G401 (cell line): Measurements from ENCODE around the gene RNF150. TPM values are rescaled to one million over a fixed set of nuclear protein-coding genes. Genes with fewer than 3 reads are reported as not detected.
"Not testable (repeated sequence)": the region's sequence is repeated elsewhere in the genome, so short reads cannot be mapped to it uniquely, and the experiment has no call there.

Source experiments
- DNase-seq: peaks from one replicate; pipeline ENCODE4 v3.0.0-alpha.2; 2015; ENCODE audit warnings: low spot score
- in situ Hi-C: cut with HindIII; loops from 2 replicates; pipeline ENCODE4 v1.10.0; 2016; ENCODE audit warnings: low sequenced_read_pairs, mixed read lengths
- total RNA-seq: library from RNA; depleted of rRNA; stranded (reverse); fragments of >200 nt; shearing (Covaris generic); gene quantifications from 2 replicates; pipeline ENCODE4 v1.2.3, GENCODE V29; 2014; rRNA removed

The RNF150 gene
- 0.18 and 0.85 TPM in 2 replicates for total RNA-seq

- in situ Hi-C loops, result no loop called here
- DNase-seq, result peak; percentile 97
Measured at GRCh38 chr4:141133146-141133998, at the start of gene RNF150. Gene RNF150 (minus strand): TSS chr4:141133469.

- in situ Hi-C loops, result no loop called here
- DNase-seq, result no peak
Measured at GRCh38 chr4:141180991-141181761, 47.9 kb upstream of the RNF150 start.

- DNase-seq, result no peak
- in situ Hi-C loops, result no loop called here
Measured at GRCh38 chr4:141179474-141180373, 46.5 kb upstream of the RNF150 start.

- in situ Hi-C loops, result no loop called here
- no peak for DNase-seq
Measured at GRCh38 chr4:141177171-141177570, 43.9 kb upstream of the RNF150 start.

GRCh38 chr4:141174457-141174856 lies 41.2 kb upstream of the RNF150 start:
- DNase-seq, result no peak
- in situ Hi-C loops, result no loop called here

- in situ Hi-C loops, result no loop called here
- no peak for DNase-seq
Measured at GRCh38 chr4:141170671-141171070, 37.4 kb upstream of the RNF150 start.

GRCh38 chr4:141169391-141169790 lies 36.1 kb upstream of the RNF150 start:
- in situ Hi-C loops, result no loop called here
- no peak for DNase-seq

- DNase-seq, in situ Hi-C loops: not testable (repeated sequence)
Measured at GRCh38 chr4:141165001-141165400, 31.7 kb upstream of the RNF150 start.

GRCh38 chr4:141159027-141159426 lies 25.8 kb upstream of the RNF150 start:
- DNase-seq, result no peak
- in situ Hi-C loops, result no loop called here

GRCh38 chr4:141158219-141158618 lies 24.9 kb upstream of the RNF150 start:
- in situ Hi-C loops, result no loop called here
- peak; percentile 67 for DNase-seq

- no peak for DNase-seq
- in situ Hi-C loops, result no loop called here
Measured at GRCh38 chr4:141155586-141155985, 22.3 kb upstream of the RNF150 start.

- no peak for DNase-seq
- in situ Hi-C loops, result no loop called here
Measured at GRCh38 chr4:141154725-141155124, 21.5 kb upstream of the RNF150 start.

GRCh38 chr4:141153751-141154510 lies 20.7 kb upstream of the RNF150 start:
- DNase-seq, result no peak
- in situ Hi-C loops, result no loop called here

- in situ Hi-C loops, result no loop called here
Measured at GRCh38 chr4:141144207-141144606, 10.9 kb upstream of the RNF150 start.

GRCh38 chr4:141142423-141142822 lies 9.2 kb upstream of the RNF150 start:
- no peak for DNase-seq
- in situ Hi-C loops, result no loop called here

More at GRCh38 chr4:141144207-141144606, 10.9 kb upstream of the RNF150 start:
- DNase-seq, result no peak

- no peak for DNase-seq
- in situ Hi-C loops, result no loop called here
Measured at GRCh38 chr4:141140391-141141200, 7.3 kb upstream of the RNF150 start.

- peak; percentile 42 for DNase-seq
- in situ Hi-C loops, result no loop called here
Measured at GRCh38 chr4:141133999-141134995, 1.0 kb upstream of the RNF150 start.
